IPS-NIHi7 (cell line): ENCODE measurements around the gene ITGB1BP1.

ENCODE experiments used
- DNase-seq: peaks from one replicate; pipeline ENCODE4 v3.0.0; 2012; ENCODE audit warnings: mixed read lengths; ENCODE audit errors: extremely low spot score

ITGB1BP1 gene, protein sequence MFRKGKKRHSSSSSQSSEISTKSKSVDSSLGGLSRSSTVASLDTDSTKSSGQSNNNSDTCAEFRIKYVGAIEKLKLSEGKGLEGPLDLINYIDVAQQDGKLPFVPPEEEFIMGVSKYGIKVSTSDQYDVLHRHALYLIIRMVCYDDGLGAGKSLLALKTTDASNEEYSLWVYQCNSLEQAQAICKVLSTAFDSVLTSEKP

DNA sequence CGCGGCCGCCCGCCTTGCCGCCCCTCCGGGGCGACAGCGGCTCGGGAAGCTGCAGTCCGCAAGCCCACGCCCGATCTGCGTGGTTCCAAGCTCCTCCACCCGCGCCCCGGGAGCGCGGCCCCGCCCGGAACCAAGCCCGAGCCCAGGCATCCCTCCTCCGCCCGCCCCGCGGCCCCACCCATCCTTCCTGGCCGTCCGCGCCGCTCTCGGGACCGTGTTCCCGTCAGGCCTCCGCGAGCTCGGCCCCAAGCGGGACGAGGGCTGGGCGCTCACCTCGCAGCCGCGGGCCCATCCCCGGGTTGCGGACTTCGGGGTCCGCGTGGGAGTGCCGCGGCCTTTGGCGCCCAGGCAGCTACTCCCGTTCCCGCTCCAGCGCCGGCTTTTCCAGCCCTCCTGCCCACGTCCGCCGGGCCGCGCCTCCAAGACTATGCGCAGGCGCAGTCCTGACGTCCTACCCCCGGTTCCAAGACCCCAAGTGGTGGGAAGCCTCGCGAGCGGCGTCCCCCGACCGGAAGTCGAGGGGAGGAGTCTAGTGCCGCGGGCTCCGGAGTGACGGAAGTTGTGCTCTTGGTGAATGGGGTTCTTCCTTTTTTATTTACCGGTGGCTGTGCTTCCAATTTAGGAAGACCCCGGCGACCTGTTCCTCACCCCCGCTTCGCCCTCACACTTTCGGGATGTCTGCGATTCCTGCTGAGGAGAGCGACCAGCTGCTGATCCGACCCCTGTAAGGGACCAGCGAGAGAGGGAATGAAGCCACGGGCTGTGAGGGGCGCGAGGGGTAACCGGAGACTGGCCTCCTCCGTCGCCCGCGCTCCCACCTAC is at the start of gene ITGB1BP1, which contains the start of gene CPSF3:
TSS of gene ITGB1BP1 (minus strand) at position 429 of the 822 bp plus-strand sequence. CDS start 4,831 bp downstream, outside the sequence.
TSS of gene CPSF3 (plus strand) at position 555 of the 822 bp plus-strand sequence. CDS start at position 675, 120 bp downstream.
- DNase-seq = peak; percentile 100

DNA sequence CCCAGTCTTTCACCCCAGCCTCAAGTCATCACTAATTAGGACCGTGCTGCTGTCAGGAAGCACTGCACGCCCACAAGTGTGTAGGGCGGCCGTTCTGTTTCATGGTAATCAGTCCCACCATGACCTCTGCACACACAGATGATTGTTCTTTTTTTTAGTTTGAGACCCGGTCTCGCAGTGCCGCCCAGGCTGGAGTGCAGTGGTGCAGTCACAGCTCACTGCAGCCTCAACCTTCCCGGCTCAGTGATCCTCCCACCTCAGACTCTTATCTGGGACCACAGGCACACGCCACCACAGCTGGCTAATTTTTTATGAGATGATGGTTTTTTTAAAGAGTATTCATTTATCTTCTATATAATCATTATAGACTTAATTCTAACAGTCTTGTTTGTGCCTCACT is 49.2 kb upstream of the ITGB1BP1 start:
- DNase-seq = no peak

DNA sequence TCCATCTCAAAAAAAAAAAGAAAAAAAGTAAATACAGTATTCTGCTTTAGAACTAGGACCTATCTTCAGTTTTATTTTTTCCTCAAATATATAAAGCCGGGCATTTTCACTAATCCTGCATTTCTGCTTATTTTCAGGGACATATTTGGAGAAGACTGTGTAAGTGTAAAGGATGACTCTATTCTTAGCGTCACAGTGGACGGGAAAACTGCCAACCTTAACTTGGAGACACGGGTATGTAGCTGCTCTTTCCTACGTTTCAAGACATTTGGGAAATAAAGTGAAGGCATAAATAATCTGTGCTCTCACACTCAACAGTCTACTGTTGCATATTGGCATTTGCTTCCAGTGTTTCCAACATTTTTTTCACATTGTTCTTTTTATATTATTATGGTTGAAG is 47.9 kb upstream of the ITGB1BP1 start:
- DNase-seq = no peak

DNA sequence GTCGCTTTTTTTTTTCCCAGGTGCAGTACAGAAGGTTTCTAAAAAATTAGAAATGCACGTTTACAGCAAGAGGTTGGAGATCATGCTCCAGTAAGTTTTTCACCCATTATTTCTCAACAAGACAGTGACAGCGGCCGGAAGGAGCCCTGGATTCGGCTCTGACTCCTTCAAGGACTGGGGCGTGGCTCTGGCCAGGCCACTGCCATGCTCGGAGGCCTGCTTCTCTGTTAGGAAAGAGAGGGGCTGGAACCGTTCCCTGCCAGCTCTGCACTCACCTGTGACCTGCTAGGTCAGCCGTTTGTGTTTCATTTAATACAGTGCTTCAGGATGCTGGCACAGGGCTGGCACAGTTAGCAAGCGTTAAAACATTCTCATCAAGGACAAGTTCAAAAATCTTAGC is 44.4 kb upstream of the ITGB1BP1 start:
- DNase-seq = no peak

DNA sequence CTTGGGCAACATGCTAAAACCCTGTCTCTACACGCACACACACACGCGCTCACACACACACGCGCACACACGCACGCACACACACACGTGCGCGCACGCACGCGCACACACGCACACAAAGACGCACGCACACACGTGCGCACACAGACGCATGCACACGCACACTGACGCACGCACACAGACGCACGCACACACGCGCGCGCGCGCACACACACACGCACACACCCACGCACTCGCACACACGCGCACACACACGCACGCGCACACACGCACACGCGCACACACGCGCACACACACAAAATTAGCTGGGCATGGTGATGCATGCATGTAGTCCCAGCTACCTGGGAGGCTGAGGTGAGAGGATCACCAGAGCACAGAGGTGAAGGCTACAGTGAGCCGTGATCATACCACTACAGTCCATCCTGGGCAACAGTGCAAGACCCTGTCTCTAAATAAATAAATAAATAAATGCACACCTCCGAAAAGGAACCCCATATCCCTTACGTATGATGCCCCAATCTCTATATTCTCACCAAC is 42.9 kb upstream of the ITGB1BP1 start:
- DNase-seq = no peak

DNA sequence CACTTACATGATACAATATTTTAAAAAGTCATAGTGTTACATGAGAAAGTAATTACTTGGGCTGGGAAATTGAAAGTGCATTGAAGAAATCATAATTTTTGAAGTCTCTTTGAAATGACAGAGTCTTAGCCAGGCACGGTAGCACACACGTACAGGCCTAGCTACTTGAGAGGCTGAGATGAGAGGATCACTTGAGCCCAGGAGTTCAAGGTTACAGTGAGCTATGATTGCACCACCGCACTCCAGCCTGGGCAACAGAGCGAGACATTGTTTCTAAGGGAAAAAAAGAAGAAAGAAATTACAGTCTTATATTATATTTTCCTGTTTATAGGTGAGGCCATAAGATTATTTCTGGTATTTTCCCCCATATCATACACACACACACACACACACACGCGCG is 41.8 kb upstream of the ITGB1BP1 start:
- no peak for DNase-seq

DNA sequence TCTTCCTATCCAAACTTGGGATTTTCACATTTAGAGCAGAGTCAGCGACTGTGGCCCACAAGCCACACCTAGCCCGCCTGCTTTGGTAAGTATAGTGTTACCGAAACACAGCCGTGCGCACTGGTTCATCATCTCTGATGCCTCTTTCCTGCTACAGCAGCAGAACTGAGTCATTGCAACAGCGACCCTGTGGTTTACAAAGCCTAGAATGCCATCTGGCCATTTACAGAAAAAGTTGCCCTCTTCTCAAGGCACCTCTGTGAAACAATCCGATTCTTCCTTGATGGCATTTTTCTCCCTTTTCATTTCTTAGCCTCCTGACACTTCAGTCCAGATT is 40.3 kb upstream of the ITGB1BP1 start:
- DNase-seq = no peak

DNA sequence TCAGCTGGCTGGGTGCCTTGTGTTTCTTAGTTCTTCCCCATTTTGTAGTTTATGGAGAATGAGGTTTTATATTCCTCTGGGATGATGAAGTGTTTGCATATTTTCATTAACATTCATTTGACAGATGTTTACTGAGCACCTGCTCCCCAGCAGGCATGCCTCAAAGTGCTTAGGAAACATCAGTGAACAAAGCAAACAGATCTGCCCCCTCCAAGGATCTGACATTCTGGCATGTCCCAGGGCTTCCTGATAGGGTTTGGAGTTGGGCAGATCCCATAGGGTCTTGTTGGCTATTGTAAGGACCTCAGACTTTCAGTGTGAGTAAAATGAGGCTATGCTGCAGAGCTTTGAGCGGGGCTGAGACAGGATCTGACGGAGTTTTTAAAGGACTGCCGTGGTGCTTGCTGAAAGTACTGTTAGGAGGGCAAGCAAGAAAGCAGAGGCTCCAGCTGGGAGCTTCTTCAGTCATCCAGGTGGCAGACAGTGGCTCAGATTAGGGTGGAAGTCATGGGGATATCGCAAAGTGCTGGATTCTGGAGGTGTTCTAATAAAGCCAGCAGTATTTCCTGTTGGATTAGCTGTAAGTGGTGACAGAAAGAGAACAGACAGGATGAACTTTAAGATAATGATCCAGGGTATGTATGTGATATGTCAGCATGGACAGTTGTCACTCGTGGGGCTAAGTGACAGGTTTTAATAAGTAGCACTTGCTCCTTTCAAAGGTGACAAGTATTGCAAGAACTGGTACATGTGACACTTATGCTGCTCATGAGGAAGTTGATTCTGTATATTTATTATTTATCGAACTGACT is 39.8 kb upstream of the ITGB1BP1 start:
- no peak for DNase-seq

DNA sequence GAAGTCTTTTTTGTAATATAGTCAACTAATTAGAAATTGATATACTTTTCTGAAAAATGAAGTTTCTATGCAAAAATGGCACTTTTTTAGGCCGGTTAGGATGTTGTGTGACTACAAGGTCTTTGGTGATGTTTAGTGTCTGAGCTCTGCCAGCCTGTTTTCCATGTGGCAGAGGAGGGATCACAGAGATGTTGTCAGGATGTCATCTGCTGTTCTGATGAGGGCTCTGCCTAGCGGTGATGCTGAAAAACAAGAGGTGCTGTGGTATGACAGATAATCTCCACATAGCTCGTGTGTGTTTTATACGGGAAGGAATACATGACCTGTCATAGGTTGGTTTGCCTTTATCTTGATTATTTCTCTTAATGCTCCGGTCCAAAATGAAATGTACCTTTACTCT is 39.0 kb upstream of the ITGB1BP1 start:
- no peak for DNase-seq

DNA sequence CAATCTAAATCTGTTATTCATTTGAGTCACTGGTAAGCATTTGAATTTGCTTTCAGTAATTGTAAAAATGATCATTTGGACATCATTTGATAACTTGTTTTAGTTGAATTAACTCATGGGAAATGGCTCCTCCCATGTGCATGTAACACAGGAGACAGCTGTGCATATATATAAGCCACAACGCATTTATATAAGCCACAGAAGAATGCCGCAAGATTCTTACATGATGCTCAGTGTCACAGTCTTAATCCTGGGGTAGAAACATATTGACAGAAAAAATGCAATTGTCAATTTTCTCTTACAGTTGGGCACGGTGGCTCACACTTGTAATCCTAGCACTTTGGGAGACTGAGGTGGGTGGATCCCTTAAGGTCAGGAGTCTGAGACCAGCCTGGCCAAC is 37.8 kb upstream of the ITGB1BP1 start:
- DNase-seq = no peak

DNA sequence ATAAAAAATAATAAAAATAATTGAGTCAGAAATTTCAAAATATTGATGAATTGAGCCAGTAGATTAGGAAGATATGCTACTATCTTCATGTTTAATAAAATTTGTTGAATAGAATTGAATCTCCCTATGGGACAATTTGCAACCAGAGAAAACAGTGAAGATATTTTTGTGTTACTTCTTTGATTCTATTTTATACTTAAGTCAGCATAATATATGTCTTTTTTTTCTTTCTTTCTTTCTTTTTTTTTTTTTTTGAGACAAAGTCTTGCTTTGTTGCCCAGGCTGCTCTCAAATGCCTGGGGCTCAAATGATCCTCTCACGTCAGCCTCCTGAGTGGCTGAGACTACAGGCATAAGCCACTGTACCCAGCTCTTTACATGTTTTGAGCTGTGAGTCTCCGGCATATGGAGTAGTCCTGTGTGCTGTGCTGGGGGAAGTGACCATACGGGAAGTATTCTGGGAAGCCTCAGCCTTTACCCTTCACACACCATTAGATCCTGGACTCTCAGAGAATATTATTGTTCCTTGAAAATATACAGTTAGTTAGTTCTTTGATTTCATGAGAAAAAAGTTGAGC is 37.2 kb upstream of the ITGB1BP1 start:
- no peak for DNase-seq

DNA sequence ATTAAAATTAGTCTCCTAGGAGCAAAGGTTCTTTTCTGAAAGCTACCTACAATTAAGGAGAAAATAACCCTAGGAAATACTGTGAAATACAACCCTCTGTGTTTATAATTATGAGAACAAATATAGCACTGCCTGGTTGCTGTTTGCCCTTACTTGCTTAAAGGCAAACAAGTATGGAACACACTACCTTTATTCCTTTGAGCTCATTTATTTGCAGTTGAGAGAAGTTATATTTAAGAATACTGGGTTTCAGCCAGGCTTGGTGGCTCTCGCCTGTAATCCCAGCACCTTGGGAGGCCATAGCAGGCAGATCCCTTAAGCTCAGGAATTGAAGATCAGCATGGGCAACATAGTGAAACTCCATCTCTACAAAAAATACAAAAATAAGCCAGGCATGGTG is 27.9 kb upstream of the ITGB1BP1 start:
- DNase-seq = no peak

DNA sequence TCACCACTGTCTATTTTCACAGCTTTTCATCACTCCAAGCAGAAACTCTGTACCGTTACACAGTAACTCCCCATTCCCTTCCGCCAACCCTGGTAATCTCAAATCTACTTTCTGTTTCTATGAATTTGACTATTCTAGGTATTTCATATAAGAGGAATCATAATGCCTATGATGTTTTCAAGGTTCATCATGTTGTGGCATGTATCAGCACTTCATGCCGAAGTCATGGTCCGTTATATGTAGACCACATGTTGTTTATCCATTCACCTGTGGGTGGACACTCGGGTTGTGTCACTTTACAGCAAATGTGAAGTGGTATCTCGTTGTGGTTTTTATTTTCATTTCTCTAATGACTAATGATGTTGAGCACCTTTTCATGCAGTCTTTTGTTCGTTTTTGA is 21.8 kb upstream of the ITGB1BP1 start:
- no peak for DNase-seq

DNA sequence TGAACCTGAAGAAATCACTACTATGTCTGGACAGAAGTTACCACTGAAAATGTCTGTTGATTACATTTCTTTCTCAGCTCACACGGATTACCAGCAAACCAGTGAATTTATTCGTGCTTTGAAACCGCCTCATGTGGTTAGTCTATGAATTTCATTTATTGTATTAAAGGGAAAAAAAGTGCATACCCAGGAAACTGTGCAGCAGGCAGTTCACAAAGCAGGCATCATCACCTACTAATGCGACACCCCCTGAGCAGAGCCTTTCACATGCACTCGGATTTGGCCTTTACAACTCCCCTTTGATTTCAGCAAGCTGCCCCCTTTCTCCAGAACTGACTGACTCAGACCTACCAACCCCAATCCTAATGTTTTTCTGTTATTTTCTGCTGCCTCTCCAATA is 20.2 kb upstream of the ITGB1BP1 start:
- no peak for DNase-seq

DNA sequence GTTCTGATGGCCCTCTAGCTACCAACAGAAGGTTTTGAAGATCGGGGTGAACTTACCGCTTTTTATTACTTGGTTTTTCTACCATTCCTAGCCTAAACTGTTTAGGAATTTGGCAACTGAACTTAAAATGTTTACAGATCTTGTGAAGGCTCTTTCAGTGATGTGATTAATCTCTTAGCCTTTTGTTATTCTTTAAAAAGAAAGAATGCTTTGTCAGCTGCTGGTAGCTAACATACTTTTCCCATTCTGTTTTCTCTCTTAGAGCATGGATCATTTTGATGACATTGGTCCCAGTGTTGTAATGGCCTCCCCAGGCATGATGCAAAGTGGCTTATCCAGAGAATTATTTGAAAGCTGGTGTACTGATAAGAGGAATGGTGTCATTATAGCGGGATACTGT is 18.2 kb upstream of the ITGB1BP1 start:
- no peak for DNase-seq

DNA sequence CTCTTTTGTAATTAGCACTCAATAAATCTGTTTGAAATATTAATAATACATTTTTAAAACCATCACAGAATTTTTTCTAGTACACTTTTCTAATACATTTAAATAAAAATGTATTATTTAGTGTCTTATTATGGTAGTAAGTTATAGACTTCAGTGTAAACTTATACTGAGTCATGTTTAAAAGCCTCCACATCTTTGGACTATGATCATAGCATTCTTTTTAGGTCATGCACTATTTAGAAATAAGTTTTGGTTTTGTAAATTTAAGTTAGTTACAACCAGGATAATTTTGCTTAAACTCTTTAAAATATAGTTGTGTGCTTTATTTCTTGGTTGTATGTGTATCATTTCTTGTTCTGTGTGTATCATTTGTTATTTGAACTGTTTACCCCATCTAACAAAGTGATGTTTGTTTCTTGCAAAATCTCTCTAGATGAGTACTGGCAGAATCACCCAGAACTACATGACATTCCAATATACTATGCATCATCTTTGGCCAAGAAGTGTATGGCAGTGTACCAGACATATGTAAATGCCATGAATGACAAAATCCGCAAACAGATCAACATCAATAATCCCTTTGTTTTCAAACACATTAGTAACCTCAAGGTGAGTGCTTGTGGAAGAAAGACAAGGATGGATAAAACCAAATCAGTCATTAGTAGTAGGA is 16.9 kb upstream of the ITGB1BP1 start:
- no peak for DNase-seq

DNA sequence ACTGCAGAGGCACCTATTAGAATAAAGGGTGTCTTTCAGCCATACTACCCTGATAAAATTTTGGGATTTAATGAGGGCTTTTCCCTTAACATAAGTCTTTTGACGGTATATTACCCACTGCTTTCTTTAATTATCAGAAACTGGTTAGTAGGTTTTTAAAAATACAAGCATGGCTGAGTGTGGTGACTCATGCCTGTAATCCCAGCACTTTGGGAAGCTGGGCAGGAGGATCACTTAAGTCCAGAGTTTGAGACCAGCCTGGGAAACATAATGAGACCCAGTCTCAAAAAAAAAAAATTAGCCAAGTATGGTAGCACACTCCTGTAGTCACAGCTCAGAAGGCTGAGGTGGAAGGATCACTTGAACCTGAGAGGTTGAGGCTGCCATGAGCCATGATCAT is 16.2 kb upstream of the ITGB1BP1 start:
- no peak for DNase-seq

DNA sequence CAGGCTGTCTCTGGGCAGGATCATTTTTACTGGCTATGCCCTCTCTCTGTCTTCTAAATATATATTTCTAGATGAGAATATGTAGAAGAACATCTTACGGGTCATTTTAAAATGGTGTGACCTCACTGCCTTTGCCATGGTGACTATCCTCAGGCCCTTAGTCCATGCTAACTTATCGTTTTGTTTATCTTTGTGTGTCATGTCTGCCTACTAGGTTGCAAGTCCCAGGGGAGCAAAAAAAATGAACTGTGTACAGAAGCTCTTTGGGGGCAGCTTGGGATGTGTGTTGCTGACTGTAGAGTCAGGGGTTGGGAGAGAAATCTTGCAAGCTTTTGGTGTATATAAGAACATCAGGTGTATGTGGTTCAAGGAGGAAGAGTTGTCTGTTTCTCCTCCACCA is 11.2 kb upstream of the ITGB1BP1 start:
- no peak for DNase-seq

DNA sequence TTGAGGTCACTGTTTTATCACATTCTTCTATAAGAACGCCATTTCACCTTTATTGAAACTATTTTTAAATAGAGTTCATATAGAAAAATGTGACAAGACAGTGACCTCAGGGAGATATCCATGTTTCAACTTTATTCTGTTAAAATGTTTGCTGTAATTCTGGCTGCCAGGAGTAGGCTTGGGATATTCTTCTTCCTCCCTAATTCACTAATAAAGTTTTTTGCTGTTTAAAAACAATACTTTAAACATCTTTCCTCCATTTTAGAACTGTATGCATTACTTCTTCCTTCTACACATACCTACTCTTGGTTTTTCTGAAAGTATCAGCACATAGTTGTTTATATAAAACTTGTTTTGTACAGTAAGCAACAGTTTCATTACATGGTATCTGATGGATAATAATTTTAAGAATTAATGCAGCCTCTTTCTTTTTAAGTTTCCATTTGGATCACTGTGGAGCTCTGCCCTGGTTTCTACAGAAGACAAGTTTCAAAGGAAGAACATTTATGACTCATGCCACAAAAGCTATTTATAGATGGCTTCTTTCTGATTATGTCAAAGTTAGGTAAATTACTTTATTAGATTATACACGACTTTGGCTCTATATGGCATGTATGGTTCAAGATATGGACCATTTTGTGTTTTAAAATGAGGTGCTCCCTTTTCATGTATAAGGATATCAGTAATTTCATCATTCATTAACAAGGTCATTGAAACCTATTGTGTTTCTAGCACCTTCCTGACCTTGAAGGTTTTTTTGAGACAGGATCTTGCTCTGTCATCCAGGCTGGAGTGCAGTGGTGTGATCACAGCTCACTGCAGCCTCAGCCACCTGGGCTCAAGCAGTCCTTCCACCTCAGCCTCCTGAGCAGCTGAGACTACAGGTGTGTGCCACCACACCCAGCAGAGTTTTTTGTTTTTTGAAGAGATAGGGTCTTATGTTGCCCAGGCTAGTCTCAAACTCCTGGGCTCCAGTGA is 7.3 kb upstream of the ITGB1BP1 start:
- no peak for DNase-seq

DNA sequence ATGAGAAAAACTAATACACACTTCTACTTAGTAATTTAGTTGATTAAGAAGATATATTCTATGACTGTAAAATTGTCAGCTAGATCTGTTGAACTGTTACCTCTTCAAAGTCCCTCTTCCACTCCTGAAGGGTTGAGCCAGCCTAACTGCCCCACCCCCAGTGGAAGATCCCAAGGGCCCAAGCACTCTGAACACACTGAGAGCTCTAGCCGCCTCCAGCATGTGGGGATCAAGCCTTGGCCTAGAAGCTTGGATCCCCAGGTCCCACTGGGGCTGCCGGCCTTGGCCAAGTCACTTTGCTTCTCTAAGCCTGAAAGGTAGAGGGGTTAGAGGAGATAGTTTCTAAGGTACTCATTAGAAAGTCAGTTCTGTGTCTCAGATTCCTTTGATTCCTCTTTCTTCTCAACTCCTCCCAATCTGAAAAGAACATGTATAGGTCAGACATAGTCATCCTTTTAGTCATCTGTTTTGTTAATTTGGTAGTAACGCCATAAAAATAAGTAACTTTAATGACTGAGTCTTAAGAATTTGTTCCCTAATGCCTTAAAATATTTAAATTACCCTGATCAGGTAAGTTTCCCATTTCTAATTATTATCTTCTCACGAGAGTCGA is 5.7 kb upstream of the ITGB1BP1 start:
- no peak for DNase-seq
